Left lung (tissue), 10 donors: ENCODE results near the gene CCNO. TPM values are rescaled to one million over a fixed set of nuclear protein-coding genes. Genes with fewer than 3 reads are reported as not detected.
A peak's percentile ranks its signal among the peaks of the same experiment; 100 is the strongest.

Experiments
- ATAC-seq: fragments of 200-7000 bp; cut with Tn5 transposase; one replicate; pipeline ENCODE4 v1.9.1; 2020; ENCODE audit warnings: moderate library complexity
- DNase-seq, 4 donors: peaks; one replicate each; pipeline ENCODE4 v3.0.0-alpha.2; 2013 to 2020
- H3K27ac ChIP-seq, 2 donors: fragments of 200-600 bp; sonication (generic) in 1 of 2; one replicate each; pipeline versions ENCODE4 v1.5.0 to v1.8.0; 2020 to 2021
- H3K27me3 ChIP-seq, 2 donors: fragments of 200-600 bp; sonication (generic) in 1 of 2; one replicate each; pipeline versions ENCODE4 v1.5.0 to v1.8.0; 2020 to 2021
- H3K36me3 ChIP-seq, 2 donors: fragments of 200-600 bp; sonication (generic) in 1 of 2; one replicate each; pipeline versions ENCODE4 v1.5.0 to v1.8.0; 2020 to 2021
- H3K4me1 ChIP-seq, 2 donors: fragments of 200-600 bp; one replicate each; pipeline ENCODE4 v1.8.0; 2021
- H3K4me3 ChIP-seq, 2 donors: fragments of 200-600 bp; sonication (generic) in 1 of 2; one replicate each; pipeline versions ENCODE4 v1.5.0 to v1.8.0; 2020 to 2021; ENCODE audit warnings: mild to moderate bottlenecking in 1 of 2
- H3K9me3 ChIP-seq, 2 donors: fragments of 200-600 bp; sonication (generic) in 1 of 2; one replicate each; pipeline versions ENCODE4 v1.5.0 to v1.8.0; 2020 to 2021
- intact Hi-C, 2 donors: fragments of 100-400 bp; cut with DNase I; formaldehyde crosslinking; loops; one replicate each; pipeline versions ENCODE4 v1.11.2 to v1.14.2; 2022
- polyA plus RNA-seq, 6 donors: library from polyadenylated mRNA; unstranded; fragments of 120-200 nt; gene quantifications; one replicate each; pipeline ENCODE4 v1.2.1, GENCODE V29; 2013; ENCODE audit not compliant: insufficient read length in 6 of 6
- total RNA-seq, 2 donors: library from RNA; stranded (reverse); fragmentation: NEBNext Ultra II Directional; extraction: Animal tissue kit (Norgen Biotek cat#: 25700); gene quantifications; one replicate each; pipeline ENCODE4 v1.2.1, GENCODE V29; 2021
- TF ChIP-seq, protein P1 (sequence below), 2 donors: fragments of 200-600 bp; sonication (generic) in 1 of 2; IDR thresholded peaks; one replicate each; pipeline versions ENCODE4 v1.5.0 to v1.8.0; 2021; ENCODE audit warnings: antibody characterized with exemption in 2 of 2
- donor health status: DM: no; HTN: yes; CAD: no.
- donor health status: DM: no; HTN: no; CAD: no.

Gene CCNO
- total and polyA plus RNA-seq, 8 donors, result 0.23 to 8.4 (median 4.2) TPM

DNA sequence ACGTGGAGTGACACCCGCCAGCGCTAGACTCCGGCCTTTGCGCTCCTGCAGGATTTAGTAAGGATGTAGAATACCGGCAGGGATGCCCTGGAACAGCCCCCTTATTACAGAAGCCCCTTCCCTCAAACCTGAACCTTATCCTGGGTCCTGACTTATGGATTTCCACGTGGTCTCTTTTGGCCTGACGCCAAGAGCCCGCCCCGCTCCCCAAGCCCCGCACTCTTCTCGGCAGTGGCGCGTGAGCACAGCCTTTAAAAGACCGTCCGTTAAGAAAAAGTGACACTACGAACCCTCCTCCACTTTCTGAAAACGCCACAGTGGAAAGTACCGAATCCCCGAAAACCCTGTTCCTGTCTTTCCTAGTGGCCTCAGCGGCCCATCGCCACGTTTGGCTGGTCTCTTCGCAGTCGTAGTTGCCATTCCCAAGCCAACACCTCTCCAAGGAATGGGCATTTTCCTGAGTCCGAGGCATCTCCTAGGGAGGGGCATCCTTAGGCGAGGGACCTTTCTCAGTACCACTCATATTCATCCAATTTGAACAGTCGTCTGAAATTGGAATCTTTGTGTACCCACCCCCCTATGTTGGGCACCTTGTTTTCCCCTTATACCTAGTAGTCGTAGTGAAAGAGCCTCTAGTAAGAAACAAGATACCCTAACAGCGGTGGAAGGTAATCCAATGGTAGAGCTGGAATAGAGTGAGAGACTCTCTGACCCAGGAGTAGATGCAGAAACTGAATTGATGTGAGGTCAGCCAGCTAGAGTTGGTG, 5.6 kb downstream of the CCNO start:
- Histone ChIP-seq H3K27me3 (peaks cover 100% of the 10 kb centered on the region in 2 donors), H3K4me3 (peak overlapping the region in 1 of 2 donors; percentile 23), H3K27ac (no peak overlapping the region), H3K4me1 (peaks cover 15 to 45% of the 10 kb centered on the region in 2 donors), H3K9me3 (no peaks in the 10 kb centered on the region), H3K36me3 (no peaks in the 10 kb centered on the region)
- ATAC-seq (no peak), DNase-seq (no peak)
- intact Hi-C loops, result no loop called here
- TF ChIP-seq, protein P1, sequence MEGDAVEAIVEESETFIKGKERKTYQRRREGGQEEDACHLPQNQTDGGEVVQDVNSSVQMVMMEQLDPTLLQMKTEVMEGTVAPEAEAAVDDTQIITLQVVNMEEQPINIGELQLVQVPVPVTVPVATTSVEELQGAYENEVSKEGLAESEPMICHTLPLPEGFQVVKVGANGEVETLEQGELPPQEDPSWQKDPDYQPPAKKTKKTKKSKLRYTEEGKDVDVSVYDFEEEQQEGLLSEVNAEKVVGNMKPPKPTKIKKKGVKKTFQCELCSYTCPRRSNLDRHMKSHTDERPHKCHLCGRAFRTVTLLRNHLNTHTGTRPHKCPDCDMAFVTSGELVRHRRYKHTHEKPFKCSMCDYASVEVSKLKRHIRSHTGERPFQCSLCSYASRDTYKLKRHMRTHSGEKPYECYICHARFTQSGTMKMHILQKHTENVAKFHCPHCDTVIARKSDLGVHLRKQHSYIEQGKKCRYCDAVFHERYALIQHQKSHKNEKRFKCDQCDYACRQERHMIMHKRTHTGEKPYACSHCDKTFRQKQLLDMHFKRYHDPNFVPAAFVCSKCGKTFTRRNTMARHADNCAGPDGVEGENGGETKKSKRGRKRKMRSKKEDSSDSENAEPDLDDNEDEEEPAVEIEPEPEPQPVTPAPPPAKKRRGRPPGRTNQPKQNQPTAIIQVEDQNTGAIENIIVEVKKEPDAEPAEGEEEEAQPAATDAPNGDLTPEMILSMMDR (IDR thresholded peaks at IDR 0.05), result no peak

DNA sequence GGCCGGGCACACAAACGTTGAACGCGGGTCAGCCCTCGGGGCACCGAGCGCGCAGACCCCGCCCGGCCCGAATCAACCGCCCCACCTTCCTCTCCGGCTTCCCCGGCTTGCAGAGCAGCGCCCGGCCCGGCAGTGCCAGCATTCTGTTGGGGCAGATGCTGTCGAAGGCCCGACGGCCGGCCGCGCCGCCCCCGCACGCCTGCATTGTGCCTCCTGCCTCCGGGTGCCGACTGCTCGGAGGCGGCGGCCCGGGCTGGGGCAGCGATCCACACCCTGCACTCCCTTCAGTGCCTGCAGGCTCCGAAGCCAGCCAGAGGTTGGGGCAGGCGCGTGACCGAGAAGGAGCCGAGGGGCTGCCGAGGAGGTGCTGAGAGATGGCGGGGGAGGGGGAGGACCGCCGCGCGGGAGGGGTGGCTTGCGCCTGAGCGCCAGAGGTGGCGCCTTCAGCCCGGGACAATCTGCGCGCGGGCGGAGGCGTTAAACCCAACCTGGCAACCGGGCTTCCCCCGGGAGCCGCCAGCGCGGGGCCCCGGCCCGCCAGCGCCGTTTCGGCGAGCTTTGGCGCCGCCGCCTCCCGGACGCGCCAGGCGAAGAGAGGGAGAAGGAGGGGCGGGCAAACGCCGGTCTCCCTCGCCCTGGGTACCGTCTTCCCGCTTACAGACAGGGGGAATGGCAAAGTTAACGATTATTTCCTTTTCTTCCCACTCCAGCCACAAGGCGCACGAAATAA, 6.3 kb downstream of the CCNO start, which contains the start of gene MCIDAS:
Gene MCIDAS (minus strand): TSS at position 382 of the 730 bp plus-strand sequence. CDS start 177 bp downstream, at position 205.
- Histone ChIP-seq H3K36me3 (no peaks in the 10 kb centered on the region), H3K9me3 (no peaks in the 10 kb centered on the region), H3K27me3 (peaks cover 100% of the 10 kb centered on the region in 2 donors), H3K4me3 (peak within 1 kb of the TSS; percentile 6 to 23), H3K4me1 (peaks cover 7 to 38% of the 10 kb centered on the region in 2 donors), H3K27ac (no peak within 1 kb of the TSS)
- TF ChIP-seq, protein P1 (IDR thresholded peaks at IDR 0.05), result no peak
- peak; percentile 64 for ATAC-seq
- peak in 2 of 4 donors; percentile 55 to 81 for DNase-seq
- intact Hi-C loops, result no loop called here

DNA sequence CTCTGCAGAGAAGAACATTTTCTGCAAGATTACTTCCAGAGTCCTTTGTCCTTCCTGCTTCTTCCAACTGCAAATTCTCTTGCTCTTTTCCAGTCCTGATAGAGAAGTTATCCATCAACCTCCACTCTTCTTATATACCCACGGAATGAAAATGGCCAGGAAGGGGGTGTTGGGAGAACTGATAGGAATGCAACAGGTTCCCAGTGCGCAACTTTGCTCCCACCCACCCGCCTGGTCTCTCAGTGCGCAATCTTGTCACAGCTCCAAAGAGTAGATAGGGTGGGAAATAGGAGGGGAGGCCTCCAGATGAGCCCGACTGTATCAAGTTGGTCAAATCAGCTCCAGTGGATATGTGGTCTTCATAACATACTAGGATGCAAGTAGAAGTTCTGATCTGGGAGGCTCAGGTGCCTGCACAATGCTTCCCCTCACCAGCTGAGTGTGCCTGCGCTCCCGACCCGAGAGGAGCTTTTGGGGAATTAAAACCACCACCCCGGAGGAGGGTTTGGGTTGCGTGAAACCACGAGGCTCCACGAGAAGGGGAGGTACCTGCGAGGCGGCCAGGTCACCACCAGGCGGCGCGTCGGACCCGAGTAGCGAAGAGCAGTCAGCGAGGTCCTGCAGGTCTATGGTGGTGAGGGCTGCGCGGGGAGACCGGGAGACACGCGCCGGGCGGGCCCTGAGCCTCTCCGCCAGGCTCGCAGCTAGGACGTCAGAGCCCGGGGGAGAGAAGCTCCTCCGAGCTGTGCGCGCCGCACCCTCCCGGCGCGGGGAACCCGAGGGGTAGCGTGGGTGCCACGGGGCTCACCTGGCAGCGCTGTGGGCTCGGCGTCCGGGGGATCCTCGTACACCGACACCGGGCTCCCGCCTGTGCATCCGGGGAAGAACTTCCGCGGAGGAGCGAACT, 7.1 kb downstream of the CCNO start:
- peak in 1 of 4 donors; percentile 63 for DNase-seq
- TF ChIP-seq, protein P1 (IDR thresholded peaks at IDR 0.05), result peak in 1 of 2 donors; percentile 12
- peaks cover under 1 to 30% of the 10 kb centered on the region in 2 donors for H3K4me1 ChIP-seq
- H3K27me3 ChIP-seq, result peaks cover 100% of the 10 kb centered on the region in 2 donors
- no peaks in the 10 kb centered on the region for H3K9me3 ChIP-seq
- no peaks in the 10 kb centered on the region for H3K36me3 ChIP-seq
- intact Hi-C loops, result no loop called here
- H3K4me3 ChIP-seq, result peak overlapping the region; percentile 6 to 23
- no peak overlapping the region for H3K27ac ChIP-seq
- peak; percentile 57 for ATAC-seq

DNA sequence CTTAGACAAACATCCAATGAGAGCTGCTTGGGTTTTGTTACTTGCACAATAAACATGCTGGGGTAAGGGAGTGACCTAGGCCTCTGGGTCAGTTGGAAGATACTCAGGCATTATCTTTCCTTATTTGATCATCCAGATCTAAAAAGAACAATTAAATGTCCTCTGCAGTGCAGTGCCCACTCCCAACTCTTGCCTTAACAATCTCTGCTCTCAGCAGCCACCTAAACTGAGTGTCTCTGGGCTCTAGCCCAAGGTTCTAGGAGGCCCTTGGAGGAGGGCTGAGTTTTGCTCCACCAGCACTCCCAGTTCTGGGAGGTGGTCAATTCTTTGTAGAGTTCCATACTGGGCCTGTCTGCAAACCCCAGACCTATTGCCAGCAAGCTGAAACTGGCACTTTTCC, 8.1 kb downstream of the CCNO start:
- intact Hi-C loops, result no loop called here
- no peak overlapping the region for H3K4me3 ChIP-seq

More for the DNA sequence above, 8.1 kb downstream of the CCNO start:
- peaks cover 3 to 32% of the 10 kb centered on the region in 2 donors for H3K4me1 ChIP-seq
- TF ChIP-seq, protein P1 (IDR thresholded peaks at IDR 0.05), result no peak
- H3K9me3 ChIP-seq, result no peaks in the 10 kb centered on the region
- no peak for ATAC-seq
- no peak for DNase-seq
- H3K27ac ChIP-seq, result no peak overlapping the region
- no peaks in the 10 kb centered on the region for H3K36me3 ChIP-seq
- peaks cover 100% of the 10 kb centered on the region in 2 donors for H3K27me3 ChIP-seq
